Measurements from ENCODE around the gene ZMIZ1.

DNA sequence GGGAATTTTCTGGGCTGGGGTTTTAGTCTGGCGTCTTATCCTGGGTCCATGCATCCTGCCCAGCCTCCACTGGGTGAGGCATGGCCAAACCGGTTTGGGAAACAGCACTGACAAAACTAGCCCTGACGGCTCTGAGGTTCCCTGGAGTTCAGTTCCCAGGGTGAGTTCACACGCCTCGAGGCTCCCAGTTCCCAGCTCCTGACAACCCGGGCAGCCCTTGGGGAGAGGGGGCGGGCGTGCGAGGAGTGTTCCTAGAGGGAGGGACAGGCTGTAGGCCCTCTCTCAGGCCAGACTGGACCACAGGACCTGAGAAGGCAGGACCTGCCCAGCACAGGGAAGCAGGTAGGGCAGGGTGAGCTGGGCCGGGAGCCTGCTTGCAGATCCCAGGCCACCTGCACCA is 196.2 kb downstream of the ZMIZ1 start:
- TF ChIP-seq, protein P1, sequence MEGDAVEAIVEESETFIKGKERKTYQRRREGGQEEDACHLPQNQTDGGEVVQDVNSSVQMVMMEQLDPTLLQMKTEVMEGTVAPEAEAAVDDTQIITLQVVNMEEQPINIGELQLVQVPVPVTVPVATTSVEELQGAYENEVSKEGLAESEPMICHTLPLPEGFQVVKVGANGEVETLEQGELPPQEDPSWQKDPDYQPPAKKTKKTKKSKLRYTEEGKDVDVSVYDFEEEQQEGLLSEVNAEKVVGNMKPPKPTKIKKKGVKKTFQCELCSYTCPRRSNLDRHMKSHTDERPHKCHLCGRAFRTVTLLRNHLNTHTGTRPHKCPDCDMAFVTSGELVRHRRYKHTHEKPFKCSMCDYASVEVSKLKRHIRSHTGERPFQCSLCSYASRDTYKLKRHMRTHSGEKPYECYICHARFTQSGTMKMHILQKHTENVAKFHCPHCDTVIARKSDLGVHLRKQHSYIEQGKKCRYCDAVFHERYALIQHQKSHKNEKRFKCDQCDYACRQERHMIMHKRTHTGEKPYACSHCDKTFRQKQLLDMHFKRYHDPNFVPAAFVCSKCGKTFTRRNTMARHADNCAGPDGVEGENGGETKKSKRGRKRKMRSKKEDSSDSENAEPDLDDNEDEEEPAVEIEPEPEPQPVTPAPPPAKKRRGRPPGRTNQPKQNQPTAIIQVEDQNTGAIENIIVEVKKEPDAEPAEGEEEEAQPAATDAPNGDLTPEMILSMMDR (IDR thresholded peaks at IDR 0.05 in 2 of 3, conservative IDR thresholded peaks at IDR 0.05 in 1 of 3; ENCODE audit: borderline replicate concordance in 1 of 3, insufficient read depth in 1 of 3, low read depth in 2 of 3, low read length in 2 of 3): no peak
- no peak for TF ChIP-seq SP1 (IDR thresholded peaks at IDR 0.05; ENCODE audit: low read depth)
- TF ChIP-seq YY1 (IDR thresholded peaks at IDR 0.05; ENCODE audit: extremely low read depth, insufficient replicate concordance, low read depth, low read length): no peak
- TF ChIP-seq JUND (IDR thresholded peaks at IDR 0.05): no peak
- no peak for TF ChIP-seq POLR2A (IDR thresholded peaks at IDR 0.05; ENCODE audit: borderline replicate concordance, extremely low read depth, insufficient read depth, insufficient read length)
- TF ChIP-seq EZH2phosphoT487 (IDR thresholded peaks at IDR 0.05; ENCODE audit: borderline replicate concordance): no peak
- no peak for TF ChIP-seq EZH2 (IDR thresholded peaks at IDR 0.05)
- no peak for TF ChIP-seq ZNF274 (IDR thresholded peaks at IDR 0.05; ENCODE audit: low read depth, low read length)
- no peak for TF ChIP-seq SRF (IDR thresholded peaks at IDR 0.05; ENCODE audit: low read depth)
- no peak for TF ChIP-seq EGR1 (IDR thresholded peaks at IDR 0.05; ENCODE audit: low read depth)
- no peak for TF ChIP-seq TCF7L2 (IDR thresholded peaks at IDR 0.05; ENCODE audit: borderline replicate concordance, extremely low read depth, insufficient read depth, insufficient read length)
